HTERT RPE-1 (cell line): ENCODE measurements around the gene KAT8.

Experiments
- in situ Hi-C: fragments of 300-500 bp; cut with MboI; formaldehyde crosslinking; loops from 4 replicates; pipeline ENCODE4 v1.14.3; 2020; ENCODE audit warnings: low sequenced_read_pairs

KAT8 gene

DNA sequence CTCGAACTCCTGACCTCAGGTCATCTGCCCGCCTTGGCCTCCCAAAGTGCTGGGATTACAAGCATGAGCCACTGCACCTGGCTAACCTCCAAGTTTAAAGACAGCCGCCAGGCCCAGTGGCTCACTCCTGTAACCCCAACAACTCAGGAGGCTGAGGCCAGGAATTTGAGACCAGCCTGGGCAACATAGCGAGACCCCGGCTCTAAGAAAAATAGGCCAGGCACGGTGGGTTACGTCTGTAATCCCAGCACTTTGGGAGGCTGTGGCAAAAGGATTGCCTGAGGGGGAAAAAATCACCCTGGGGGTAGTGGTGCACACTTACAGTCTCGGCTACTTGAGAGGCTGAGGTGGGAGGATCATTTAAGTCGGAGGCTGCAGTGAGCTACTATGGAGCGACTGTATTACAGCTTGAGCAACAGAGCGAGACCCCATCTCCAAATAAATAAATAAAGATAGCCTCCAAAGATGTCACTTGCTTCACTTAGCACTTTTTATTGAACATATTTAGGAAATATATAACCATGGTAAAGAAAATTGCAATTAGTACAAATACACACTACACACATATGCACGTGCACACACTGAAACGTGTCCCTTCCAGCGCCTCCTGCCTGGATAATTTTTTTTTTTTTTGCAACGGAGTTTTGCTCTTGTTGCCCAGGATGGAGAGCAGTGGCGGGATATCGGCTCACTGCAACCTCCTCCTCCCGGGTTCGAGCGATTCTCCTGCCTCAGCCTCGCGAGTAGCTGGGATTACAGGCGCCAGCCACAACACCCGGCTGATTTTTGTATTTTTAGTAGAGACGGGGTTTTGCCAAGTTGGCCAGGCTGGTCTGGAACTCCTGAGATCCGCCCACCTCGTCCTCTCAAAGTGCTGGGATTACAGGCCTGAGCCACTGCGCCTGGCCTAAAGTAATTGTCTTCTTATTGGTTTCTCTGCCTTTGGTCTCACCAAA lies 10.7 kb upstream of the KAT8 start:
- in situ Hi-C loops: no loop called here

DNA sequence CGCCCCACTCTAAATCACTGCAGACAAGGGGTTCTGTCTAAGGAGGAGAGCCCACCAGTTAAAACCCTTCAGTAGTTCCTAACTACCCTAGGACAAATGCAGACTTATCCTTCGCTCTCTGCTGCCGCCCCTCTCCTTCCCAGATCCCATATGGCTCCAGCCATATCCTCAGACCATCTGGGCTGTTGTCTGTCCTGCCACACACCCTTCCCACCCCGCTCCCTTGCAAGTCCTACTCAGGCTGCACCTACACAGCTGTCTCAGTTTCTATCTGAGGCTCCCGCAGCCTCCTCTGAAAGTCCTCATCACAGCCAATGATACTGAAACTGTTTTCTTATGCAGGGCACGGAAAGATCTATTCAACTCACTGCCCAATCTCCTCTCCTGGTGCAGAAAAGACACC lies 10.0 kb upstream of the KAT8 start:
- in situ Hi-C loops: no loop called here

DNA sequence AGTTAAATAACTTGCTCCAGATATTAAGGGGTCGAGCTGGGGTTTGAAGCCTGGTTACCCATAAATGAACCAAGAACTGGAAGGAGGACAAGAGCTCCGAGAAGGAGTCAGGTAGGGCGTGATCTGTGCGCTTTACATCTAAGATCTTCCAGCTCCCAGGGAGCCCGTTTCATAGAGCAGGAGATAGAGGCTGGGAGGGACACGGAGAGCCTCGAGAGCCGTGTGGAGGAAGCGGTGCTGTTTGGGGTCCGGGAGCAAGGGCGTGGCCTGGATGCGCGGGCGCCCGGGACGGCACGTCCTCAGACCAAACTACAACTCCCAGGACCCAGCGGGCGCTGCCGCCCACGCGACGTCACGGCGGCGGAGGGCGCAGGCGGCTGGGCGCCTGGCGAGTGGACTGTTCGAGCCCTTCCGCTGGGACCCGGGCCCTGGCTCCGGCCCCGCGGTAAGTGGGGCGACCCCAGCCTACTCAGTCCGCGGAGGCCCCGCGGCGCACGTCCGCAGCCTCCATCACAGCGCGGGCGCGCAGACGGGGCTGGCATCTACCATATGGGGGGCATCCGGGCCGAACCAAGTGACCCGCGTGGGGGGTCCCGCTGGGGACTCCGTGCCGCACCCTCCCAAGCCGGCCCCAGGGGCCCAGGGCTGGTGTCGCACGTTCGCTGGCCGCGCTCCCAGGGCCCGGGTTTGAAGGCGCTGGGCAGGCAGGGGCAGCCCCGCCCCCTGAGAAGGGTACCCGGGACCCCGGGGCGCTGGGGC lies 9.2 kb upstream of the KAT8 start, which contains the start of gene BCKDK:
Gene BCKDK (plus strand): TSS at position 352 of the 759 bp plus-strand sequence. CDS start 838 bp downstream, outside the sequence.
- in situ Hi-C loops: no loop called here

DNA sequence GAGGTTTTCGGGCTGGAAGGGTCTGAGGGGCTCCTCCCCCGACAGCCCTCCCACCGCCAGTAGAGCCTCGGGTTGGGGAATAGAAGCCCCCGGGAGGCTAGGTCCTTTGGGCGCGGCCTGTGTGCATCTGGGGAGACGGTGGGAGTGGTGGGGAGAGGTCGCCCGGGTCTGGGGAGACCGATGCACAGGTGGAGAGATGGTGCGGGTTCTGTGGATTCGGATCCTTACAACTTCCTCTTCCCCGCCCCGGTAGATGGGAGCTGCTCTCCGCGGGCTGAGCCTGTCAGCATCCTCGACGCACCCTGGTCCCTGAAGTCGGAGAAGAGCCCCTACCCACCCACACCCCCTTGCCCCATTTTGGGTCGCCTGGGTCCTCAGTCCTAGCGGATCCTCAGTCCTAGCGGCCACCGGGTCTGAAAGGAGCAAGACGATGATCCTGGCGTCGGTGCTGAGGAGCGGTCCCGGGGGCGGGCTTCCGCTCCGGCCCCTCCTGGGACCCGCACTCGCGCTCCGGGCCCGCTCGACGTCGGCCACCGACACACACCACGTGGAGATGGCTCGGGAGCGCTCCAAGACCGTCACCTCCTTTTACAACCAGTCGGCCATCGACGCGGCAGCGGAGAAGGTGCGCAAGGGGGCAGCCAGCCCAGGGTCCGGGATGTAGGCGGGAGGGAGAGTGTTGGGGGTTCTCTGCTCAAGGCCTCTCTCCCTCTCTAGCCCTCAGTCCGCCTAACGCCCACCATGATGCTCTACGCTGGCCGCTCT lies 8.5 kb upstream of the KAT8 start:
- in situ Hi-C loops: no loop called here

DNA sequence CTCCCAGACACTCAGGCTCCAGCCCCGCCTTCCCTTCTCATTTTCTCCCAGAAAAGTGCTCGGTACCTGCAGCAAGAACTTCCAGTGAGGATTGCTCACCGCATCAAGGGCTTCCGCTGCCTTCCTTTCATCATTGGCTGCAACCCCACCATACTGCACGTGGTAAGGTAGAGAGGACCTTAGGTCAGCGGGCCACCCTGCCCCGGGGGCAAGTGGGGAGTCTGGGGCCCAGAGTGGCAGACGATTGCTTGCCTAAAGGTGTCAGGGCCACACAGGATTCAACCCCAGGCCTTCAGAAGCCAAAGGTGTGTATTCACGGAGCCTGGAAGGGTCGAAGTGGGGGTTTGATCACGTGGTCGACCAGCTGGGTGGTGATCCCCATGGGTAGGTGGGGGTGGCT lies 7.8 kb upstream of the KAT8 start:
- in situ Hi-C loops: no loop called here

DNA sequence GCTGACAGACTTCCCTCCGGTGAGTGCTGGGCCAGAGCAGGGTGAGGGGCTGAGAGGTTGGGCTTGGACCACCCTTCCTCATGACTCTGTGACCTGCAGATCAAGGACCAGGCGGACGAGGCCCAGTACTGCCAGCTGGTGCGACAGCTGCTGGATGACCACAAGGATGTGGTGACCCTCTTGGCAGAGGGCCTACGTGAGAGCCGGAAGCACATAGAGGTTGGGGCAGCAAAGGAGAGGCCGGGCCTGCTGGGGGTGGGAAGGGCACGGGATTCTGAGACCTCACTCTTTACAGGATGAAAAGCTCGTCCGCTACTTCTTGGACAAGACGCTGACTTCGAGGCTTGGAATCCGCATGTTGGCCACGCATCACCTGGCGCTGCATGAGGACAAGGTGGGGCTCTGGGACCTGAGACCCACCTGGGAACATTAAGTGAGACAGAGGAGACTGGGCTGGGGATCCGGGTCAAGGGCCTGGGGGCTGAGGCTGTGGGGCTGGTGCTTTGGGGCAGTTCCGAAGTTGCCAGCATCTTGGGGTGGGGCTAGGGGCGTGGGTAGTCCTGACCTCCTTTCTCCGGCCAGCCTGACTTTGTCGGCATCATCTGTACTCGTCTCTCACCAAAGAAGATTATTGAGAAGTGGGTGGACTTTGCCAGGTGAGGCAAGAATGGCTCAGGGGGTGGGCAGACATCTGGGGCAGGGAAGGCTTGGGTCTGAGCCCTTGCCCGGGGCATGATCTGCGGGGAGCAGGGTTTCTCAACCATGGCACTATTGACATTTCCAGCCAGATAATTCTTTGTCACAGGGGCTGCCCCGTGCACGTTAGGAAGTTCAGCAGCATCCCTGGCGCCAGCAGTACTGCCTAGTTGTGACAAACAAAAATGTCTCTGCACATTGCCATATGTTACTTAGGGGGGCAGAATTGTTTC lies 7.1 kb upstream of the KAT8 start:
- in situ Hi-C loops: no loop called here

DNA sequence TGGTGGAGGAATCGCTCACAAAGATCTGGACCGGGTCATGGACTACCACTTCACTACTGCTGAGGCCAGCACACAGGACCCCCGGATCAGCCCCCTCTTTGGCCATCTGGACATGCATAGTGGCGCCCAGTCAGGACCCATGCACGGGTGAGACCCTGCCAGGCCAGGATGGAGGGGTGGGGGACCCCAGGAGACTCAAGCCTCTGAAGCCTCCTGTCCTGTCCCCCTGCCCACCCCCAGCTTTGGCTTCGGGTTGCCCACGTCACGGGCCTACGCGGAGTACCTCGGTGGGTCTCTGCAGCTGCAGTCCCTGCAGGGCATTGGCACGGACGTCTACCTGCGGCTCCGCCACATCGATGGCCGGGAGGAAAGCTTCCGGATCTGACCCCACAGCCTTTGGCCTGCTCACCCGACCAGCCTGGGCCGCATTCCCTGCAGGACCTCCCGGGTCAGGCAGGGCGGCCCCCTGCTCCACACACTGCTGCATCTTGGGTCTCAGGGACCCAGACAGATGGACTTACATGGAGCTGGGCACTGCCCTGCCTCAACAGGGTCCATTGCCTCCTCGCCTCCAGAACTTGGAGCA lies 5.5 kb upstream of the KAT8 start:
- in situ Hi-C loops: no loop called here

DNA sequence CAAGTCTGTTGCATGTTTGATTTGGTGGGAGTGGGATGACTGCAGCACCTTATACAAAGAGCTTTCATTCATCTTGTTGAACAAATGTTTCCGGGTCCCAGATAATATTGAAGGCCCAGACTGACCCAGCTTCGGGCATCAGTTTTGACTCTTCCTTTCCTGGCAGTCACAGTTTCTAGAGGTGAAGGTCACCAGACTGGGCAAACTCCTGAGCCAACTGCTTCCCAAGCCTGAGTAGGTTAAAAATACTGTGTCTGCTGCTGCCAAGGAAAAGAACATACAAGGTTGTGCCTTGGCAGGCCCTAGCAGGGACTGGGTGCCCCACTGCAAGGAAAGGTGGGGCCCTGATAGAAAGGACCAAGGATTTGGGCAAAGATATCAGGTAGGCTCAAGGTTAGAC lies 4.8 kb upstream of the KAT8 start:
- in situ Hi-C loops: no loop called here

DNA sequence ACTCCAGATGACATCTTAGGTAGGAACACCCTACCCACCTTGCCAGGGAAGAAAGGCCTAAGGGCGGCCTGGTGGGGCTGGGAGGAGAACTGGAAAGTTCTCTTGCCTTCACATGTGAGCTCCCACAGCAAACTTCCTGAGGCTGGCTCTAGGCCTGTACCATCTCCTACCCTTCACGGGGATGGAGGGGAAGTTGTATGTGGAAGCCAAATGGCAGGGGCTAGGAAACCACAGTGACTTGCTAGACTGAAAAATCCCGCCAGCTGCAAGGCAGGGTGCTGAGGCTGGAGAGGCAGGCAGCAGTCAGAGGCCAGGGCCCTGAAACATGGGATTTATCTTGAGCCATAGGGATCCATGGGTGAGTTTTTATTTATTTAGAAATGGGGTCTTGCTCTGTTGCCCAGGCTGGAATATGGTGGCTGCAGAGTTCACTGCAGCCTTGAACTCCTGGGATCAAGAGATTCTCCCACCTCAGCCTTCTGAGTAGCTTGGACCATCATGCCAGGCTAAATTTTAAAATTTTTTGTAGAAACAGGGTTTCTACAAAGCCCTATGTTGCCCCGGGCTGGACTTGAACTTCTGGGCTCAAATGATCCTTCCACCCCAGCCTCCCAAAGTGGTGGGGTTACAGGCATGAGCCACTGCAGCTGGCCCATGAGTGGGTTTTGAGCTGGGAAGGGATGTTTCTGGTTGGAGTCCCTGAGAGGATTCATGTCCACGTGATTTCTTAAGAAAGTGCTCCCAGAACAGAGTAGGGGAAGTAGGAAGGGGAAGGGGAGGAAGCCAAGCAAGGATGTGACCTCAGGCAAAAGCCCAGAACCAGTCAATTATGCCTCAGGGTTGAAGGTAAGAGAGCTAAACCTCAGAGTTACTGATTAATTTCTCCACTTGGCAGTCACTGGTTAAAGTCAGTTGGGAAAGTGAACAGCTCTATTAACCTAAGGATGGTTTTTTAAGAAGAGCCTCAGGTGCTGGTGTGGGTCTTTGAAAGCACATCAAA lies 4.0 kb upstream of the KAT8 start:
- in situ Hi-C loops: no loop called here

DNA sequence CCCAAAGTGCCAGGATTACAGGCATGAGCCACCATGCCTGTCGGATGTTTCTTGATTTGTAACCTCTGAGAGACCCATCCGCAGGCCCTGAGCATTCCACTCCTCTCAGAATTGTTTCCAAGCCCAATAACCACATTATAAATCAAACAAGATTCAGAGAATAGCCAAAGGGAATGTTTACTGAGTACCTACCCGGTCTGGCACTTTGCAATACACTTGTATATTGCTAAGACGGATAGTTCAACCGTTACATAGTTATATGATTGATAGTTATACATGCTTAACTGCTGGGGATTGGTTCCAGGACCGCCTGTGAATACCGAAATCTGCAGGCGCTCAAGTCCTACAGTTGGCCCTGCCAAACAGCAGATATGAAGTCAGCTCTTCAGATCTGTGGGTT lies 3.0 kb upstream of the KAT8 start:
- in situ Hi-C loops: no loop called here

DNA sequence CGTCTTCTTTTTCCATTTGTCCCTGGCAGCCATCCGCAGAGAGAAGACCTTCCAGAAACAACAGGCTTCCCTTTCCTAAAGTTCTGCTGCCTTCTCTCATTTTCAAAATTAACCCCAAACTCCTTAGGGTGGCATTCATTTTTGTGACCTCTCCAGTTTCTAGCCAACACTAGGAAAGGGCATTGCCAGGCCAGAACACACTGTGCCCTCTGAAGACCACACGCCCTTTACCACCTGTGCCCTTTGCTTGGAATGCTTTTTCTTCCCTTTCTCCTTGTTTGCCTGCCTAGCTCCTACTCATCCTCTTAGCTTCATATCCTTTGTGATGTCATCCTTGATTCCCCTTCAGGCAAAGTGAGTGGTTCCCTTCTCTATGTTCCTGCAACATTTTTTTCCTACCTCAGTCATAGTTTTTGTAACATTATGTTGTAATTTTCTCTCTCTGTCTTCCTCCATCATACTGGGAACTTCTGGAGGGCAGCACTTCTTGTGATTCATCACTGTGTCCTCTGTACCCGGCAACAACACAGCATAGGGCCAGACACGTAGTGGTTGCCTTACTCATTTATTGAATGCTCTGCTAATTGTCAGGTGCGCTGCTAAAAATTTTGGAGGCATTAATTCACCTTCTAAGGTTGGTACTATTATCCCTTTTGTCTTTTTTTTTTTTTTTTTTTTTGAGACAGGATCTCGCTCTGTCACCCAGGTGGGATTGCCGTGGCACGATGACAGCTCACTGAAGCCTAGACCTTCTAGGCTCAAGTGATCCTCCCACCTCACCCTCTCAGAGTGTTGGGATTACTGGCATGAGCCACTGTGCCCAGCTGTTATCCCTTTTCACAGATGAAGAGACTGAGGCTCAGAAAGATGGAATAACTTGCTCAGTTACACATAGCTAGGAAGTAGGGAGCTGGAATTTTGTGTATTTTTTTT lies 1.0 kb downstream of the KAT8 start:
- in situ Hi-C loops: no loop called here

DNA sequence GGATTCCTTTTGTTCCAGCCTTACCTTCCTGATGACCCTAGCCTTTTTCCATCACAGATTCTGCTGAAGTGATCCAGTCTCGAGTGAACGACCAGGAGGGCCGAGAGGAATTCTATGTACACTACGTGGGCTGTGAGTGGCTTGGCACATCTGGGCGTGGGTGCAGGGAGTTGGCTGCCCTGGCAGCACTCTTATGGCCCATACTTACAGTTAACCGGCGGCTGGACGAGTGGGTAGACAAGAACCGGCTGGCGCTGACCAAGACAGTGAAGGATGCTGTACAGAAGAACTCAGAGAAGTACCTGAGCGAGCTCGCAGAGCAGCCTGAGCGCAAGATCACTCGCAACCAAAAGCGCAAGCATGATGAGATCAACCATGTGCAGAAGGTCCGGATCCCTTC lies 2.7 kb downstream of the KAT8 start:
- in situ Hi-C loops: no loop called here

DNA sequence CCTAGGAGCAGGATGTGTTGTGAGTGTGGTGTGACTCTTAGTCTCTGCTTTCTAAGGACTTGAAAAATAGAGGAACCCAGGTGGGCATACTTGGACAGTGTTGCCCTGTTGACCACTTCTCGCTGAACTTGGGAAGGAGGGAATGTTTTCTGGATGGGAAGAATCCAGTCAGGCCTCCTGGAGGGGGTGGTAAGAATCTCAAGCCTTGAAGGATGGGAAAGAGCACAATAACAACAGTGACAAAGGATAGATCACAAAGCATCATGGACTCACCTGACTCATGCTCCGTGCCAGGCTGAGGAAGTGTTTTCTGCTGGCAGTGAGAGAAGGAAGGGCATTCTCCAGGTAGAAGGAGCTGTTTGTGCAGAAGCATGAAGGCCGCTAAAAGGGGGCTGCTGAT lies 8.4 kb downstream of the KAT8 start:
- in situ Hi-C loops: no loop called here

DNA sequence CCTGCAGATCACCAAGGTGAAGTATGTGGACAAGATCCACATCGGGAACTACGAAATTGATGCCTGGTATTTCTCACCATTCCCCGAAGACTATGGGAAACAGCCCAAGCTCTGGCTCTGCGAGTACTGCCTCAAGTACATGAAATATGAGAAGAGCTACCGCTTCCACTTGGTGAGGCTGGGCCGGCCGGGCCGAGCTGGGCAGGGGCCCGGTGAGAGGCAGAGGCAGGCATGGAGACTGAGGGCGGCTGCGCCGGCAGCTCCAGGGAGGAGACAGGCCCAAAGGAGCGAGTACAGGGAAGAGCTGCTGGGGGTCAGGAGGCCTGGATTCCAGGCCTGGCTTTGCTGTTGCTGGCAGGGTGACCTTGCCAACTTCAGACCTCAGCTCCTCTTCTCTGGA lies 9.7 kb downstream of the KAT8 start:
- in situ Hi-C loops: no loop called here

DNA sequence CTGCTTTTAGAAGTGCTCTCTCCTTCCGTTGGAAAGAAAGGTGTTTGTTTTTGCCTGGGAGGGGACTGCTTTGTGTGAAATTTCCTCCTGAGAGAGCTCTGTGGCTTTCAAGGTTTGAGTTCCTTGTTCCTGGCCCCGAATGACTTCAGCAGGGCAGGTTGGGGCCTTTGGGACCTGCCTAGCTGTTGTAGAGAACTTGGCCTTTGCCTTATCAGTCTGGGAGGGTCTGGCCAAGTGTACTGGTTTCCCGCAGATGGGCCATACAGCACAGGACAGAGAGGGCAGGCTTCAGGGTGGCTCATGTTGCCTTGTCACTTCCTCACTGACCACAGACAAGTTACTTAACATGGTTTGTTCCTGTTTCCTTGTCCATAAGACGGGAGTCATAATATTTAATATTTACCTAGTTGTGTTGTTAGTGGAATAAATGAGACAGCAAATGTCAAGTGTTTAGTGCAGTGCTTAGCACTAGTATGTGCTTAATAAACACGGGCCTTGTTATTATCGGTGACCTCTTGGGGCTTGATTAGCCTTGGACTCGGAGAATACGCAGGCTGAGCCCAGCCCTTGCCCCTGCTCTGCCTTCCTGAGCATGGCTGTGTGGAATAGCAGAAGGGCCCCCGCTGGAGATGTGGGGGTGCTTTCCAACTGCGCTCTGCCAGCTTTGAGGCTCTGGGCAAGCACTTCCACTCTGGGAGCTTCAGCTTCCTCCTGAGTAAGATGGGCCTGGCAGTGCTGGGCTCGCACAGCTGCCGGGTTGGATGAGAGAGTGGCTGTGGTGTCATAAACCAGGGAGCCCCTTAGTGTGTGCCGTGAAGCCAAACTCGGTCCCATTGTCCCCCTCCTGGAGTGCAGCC lies 11.5 kb downstream of the KAT8 start:
- in situ Hi-C loops: no loop called here

DNA sequence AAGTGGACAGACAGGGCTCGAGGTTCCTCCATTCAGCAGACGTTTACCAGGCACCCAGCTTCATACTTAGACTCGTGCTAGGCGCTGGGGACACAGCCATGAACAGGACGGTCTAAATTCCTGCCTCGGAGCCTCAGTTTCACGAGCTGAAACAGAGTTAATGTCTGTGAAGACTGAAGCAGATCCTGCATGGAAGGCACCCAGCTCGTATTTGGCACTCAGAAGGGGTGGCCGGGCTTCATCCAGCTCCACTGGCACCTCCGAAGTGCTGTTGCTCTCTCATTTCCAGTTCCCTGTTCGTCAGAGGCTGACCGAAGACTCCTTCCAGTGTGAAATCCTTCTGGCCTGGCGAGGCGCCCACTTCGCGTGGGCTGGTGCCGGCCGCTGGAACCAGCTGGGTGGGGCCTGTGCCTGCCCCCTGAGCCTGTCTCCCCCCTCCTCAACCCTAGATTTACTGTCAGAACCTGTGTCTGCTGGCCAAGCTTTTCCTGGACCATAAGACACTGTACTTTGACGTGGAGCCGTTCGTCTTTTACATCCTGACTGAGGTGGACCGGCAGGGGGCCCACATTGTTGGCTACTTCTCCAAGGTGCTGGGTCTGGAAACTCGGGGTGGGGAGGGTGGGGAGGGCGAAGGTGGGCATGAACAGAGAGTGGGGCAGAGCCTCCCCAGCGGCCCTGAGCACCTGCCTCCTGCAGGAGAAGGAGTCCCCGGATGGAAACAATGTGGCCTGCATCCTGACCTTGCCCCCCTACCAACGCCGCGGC lies 12.3 kb downstream of the KAT8 start:
- in situ Hi-C loops: no loop called here
